Epithelial cell of esophagus (primary cell): ENCODE data around the gene MGAM2.
"Not testable (repeated sequence)": the region's sequence is repeated elsewhere in the genome, so short reads cannot be mapped to it uniquely, and the experiment has no call there.

Experiments used
- DNase-seq: peaks from one replicate; pipeline ENCODE4 v3.0.0; 2010; ENCODE audit warnings: low read depth
- H3K4me3 ChIP-seq: 2 replicates; pipeline ENCODE4 v1.5.1; 2011; ENCODE audit warnings: mild to moderate bottlenecking, low read length, control low read depth
- CTCF ChIP-seq: IDR thresholded peaks from 2 replicates; pipeline ENCODE4 v1.5.1; 2011; ENCODE audit warnings: low read depth, mild to moderate bottlenecking, low read length, control low read depth, inconsistent platforms; ENCODE audit not compliant: insufficient read depth; ENCODE audit errors: missing control alignments

Gene MGAM2

GRCh38 chr7:142100634-142101033, 10.9 kb upstream of the MGAM2 start:
- no peak for TF ChIP-seq CTCF

GRCh38 chr7:142101794-142102193, 9.7 kb upstream of the MGAM2 start:
- H3K4me3 ChIP-seq, DNase-seq: not testable (repeated sequence)

More at GRCh38 chr7:142100634-142101033, 10.9 kb upstream of the MGAM2 start:
- no peak for DNase-seq
- H3K4me3 ChIP-seq: no peak overlapping the region

GRCh38 chr7:142104550-142105527, 6.7 kb upstream of the MGAM2 start:
- TF ChIP-seq CTCF: no peak
- peak; percentile 92 for DNase-seq
- no peak overlapping the region for H3K4me3 ChIP-seq

- H3K4me3 ChIP-seq: no peak overlapping the region
- peak; percentile 18 for DNase-seq
- TF ChIP-seq CTCF: no peak
Observed at GRCh38 chr7:142108728-142109505, 2.6 kb upstream of the MGAM2 start.

- no peak overlapping the region for H3K4me3 ChIP-seq
- peak; percentile 47 for DNase-seq
- TF ChIP-seq CTCF: no peak
Observed at GRCh38 chr7:142110098-142110497, 1.4 kb upstream of the MGAM2 start.

GRCh38 chr7:142110638-142111037, 880 bp upstream of the MGAM2 start:
- TF ChIP-seq CTCF: no peak
- no peak overlapping the region for H3K4me3 ChIP-seq
- DNase-seq: no peak

GRCh38 chr7:142112086-142112485, 568 bp downstream of the MGAM2 start:
- no peak overlapping the region for H3K4me3 ChIP-seq
- no peak for DNase-seq
- TF ChIP-seq CTCF: no peak
